ENCODE measurements around the gene CADM1. TPM values are rescaled to one million over a fixed set of nuclear protein-coding genes. Genes with fewer than 3 reads are reported as not detected.
"Not testable (repeated sequence)": the region's sequence is repeated elsewhere in the genome, so short reads cannot be mapped to it uniquely, and the experiment has no call there.

Gene CADM1
- total and polyA plus RNA-seq, 2 experiments from 2014 or later = 16.5 to 18.0 TPM

DNA sequence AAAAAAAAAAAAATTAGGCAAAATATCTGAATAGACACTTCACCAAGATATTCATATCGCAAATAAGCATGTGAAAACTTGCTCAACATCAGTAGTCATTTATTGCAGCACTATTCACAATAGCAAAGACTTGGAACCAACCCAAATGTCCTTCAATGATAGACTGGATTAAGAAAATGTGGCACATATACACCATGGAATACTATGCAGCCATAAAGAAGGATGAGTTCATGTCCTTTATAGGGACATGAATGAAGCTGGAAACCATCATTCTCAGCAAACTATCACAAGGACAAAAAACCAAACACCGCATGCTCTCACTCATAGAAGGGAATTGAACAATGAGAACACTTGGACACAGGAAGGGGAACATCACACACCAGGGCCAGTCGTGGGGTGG, 29.9 kb downstream of the CADM1 start:
- not testable (repeated sequence) for H3K27me3 ChIP-seq (ENCODE audit: insufficient read depth); ATAC-seq; DNase-seq (ENCODE audit: low spot score); H3K27ac ChIP-seq (ENCODE audit: low read depth); H3K4me2 ChIP-seq; H3K27me3 Mint-ChIP-seq (ENCODE audit: insufficient read depth, low read depth, poor library complexity); H3K36me3 Mint-ChIP-seq (ENCODE audit: low read depth); H3F3A ChIP-seq (replicated peaks; ENCODE audit: low read depth); H3K9me2 ChIP-seq (ENCODE audit: insufficient read depth); H2AFZ ChIP-seq; H3K27ac Mint-ChIP-seq; H3K36me3 ChIP-seq (ENCODE audit: insufficient read depth); H4K20me1 ChIP-seq (replicated peaks; ENCODE audit: insufficient read depth); H3K9me3 Mint-ChIP-seq; H3K4me3 ChIP-seq; H3K4me1 ChIP-seq (ENCODE audit: insufficient read depth); H3K79me2 ChIP-seq (replicated peaks; ENCODE audit: insufficient read depth); H3K4me3 Mint-ChIP-seq
- peaks cover 12% of the 10 kb centered on the region for H3K4me1 Mint-ChIP-seq

DNA sequence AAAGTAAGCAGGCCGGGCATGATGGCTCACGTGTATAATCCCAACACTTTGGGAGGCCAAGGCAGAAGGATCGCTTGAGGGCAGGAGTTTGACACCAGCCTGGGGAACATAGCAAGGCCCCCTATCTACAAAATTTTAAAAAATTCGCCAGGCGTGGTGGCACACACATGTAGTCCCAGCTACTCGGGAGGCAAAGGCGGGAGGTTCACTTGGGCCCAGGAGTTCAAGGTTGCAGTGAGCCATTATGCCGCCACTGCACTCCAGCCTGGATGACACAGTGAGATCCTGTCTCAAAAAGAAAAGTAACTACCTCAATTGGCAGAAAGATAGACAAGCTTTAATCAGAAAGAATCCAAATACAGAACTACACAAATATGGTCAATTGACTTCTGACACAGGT, 31.0 kb downstream of the CADM1 start:
- no peaks in the 10 kb centered on the region for H3K36me3 ChIP-seq (ENCODE audit: insufficient read depth)
- 0 out of 2 replicates have a peak, but pooled peaks cover 6% of the 10 kb centered on the region for H4K20me1 ChIP-seq (replicated peaks; ENCODE audit: insufficient read depth)

More for the DNA sequence above, 31.0 kb downstream of the CADM1 start:
- Mint-ChIP-seq H3K4me1 (peaks cover 12% of the 10 kb centered on the region), H3K27me3 (ENCODE audit: insufficient read depth, low read depth, poor library complexity) (no peaks in the 10 kb centered on the region), H3K4me3 (no peak overlapping the region), H3K27ac (no peak overlapping the region), H3K9me3 (no peaks in the 10 kb centered on the region; the same call in 2 of the 3 replicates), H3K36me3 (ENCODE audit: low read depth) (no peaks in the 10 kb centered on the region)
- Histone ChIP-seq H2AFZ (no peak overlapping the region), H3K4me3 (no peak overlapping the region), H3F3A (replicated peaks; ENCODE audit: low read depth) (no peaks in the 10 kb centered on the region), H3K4me1 (ENCODE audit: insufficient read depth) (0 out of 2 replicates have a peak, but pooled peaks cover 3% of the 10 kb centered on the region), H3K4me2 (no peak overlapping the region), H3K79me2 (replicated peaks; ENCODE audit: insufficient read depth) (0 out of 2 replicates have a peak, but pooled peaks cover 3% of the 10 kb centered on the region), H3K9me2 (ENCODE audit: insufficient read depth) (no peaks in the 10 kb centered on the region), H3K27me3 (ENCODE audit: insufficient read depth) (no peaks in the 10 kb centered on the region; the same call in 1 of the 2 replicates), H3K27ac (ENCODE audit: low read depth) (no peak overlapping the region)
- DNase-seq (ENCODE audit: low spot score) (no peak), ATAC-seq (no peak)
- TF ChIP-seq, protein P1, sequence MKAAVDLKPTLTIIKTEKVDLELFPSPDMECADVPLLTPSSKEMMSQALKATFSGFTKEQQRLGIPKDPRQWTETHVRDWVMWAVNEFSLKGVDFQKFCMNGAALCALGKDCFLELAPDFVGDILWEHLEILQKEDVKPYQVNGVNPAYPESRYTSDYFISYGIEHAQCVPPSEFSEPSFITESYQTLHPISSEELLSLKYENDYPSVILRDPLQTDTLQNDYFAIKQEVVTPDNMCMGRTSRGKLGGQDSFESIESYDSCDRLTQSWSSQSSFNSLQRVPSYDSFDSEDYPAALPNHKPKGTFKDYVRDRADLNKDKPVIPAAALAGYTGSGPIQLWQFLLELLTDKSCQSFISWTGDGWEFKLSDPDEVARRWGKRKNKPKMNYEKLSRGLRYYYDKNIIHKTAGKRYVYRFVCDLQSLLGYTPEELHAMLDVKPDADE (IDR thresholded peaks at IDR 0.05) = no peak
- TF ChIP-seq ZNF114 (CRISPR knock-in tag; IDR thresholded peaks at IDR 0.05) (no peak), EZH2 (IDR thresholded peaks at IDR 0.05; ENCODE audit: low read depth, unreplicated experiment) (no peak), ZNF462 (CRISPR knock-in tag; IDR thresholded peaks at IDR 0.05) (no peak)
